ENCODE results near the gene CCDC127. TPM values are rescaled to one million over a fixed set of nuclear protein-coding genes. Genes with fewer than 3 reads are reported as not detected.

CCDC127 gene
- total RNA-seq, 2 experiments from 2014 or later = 1.9 to 2.8 TPM

GRCh38 chr5:150746-151145 lies 67.2 kb downstream of the CCDC127 start:
- Histone ChIP-seq H3K9me3 (ENCODE audit: control insufficient read depth in 1 of 2, insufficient read depth in 1 of 2, low read length in 2 of 2) (peaks cover 16 to 26% of the 10 kb centered on the region in 2 experiments), H3K27me3 (ENCODE audit: control insufficient read depth in 1 of 2, insufficient read depth in 2 of 2, low read length in 2 of 2) (peaks cover 0 to 2% of the 10 kb centered on the region in 2 experiments), H3K4me1 (ENCODE audit: insufficient read depth, low read length) (no peaks in the 10 kb centered on the region), H3K4me3 (ENCODE audit: low read length) (no peak overlapping the region), H3K36me3 (ENCODE audit: insufficient read depth, low read length) (no peaks in the 10 kb centered on the region), H3K27ac (ENCODE audit: low read depth in 1 of 2, low read length in 2 of 2) (no peak overlapping the region)
- POLR2A ChIA-PET = no interaction called here
- Mint-ChIP-seq H3K4me1 (ENCODE audit: low read depth) (no peaks in the 10 kb centered on the region), H3K36me3 (ENCODE audit: low read depth) (no peaks in the 10 kb centered on the region), H3K27ac (no peak overlapping the region), H3K27me3 (no peaks in the 10 kb centered on the region), H3K9me3 (peaks cover 6% of the 10 kb centered on the region), H3K4me3 (no peak overlapping the region)
- DNase-seq (no peak), ATAC-seq (ENCODE audit: poor library complexity) (no peak)
- intact Hi-C loops (cut with DNase I, micrococcal nuclease) = no loop called here
- no peak for TF ChIP-seq CTCF (IDR thresholded peaks at IDR 0.05)
- CTCF ChIA-PET = no interaction called here

DNA sequence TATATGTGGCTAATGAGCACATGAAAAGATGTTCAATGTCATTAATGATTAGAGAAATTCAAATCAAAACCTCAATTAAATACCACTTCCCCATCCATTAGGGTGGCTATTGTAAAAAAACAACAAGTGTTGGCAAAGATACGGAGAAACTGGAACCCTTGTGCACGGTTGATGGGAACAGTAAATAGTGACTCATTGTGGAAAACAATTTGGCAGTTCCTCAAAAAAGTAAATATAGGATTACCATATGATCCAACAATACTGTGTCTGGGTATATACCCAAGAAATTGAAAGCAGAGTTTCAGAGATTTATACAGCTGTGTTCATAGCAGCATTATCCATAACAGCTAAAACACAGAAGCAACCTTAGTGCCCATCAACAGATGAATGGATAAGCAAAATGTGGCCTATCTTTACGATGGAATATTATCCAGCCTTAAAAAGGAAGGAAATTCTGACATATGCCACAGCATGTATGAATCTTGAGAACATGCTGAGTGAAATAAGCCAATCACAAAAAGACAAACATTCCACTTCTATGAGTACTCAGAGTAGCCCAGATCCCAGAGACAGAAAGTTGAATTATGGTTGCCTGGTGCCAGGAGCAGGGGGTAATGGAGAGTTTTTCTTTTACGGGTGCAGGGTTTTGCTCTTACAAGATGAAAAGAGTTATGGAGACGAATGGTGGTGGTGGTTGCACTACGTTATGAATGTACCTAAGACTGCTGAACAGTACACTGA lies 68.0 kb downstream of the CCDC127 start:
- Mint-ChIP-seq H3K9me3 (peaks cover 6% of the 10 kb centered on the region), H3K4me3 (no peak overlapping the region), H3K36me3 (ENCODE audit: low read depth) (no peaks in the 10 kb centered on the region), H3K27ac (no peak overlapping the region), H3K27me3 (no peaks in the 10 kb centered on the region), H3K4me1 (ENCODE audit: low read depth) (no peaks in the 10 kb centered on the region)
- H3K9me3 ChIP-seq (ENCODE audit: control insufficient read depth in 1 of 2, insufficient read depth in 1 of 2, low read length in 2 of 2) = peaks cover 24 to 26% of the 10 kb centered on the region in 2 experiments
- DNase-seq (no peak), ATAC-seq (ENCODE audit: poor library complexity) (no peak)
- no peaks in the 10 kb centered on the region for H3K36me3 ChIP-seq (ENCODE audit: insufficient read depth, low read length)
- CTCF ChIA-PET = no interaction called here
- H3K4me1 ChIP-seq (ENCODE audit: insufficient read depth, low read length) = no peaks in the 10 kb centered on the region
- POLR2A ChIA-PET = no interaction called here
- intact Hi-C loops (cut with DNase I, micrococcal nuclease) = no loop called here
- TF ChIP-seq CTCF (IDR thresholded peaks at IDR 0.05) = no peak
- H3K27me3 ChIP-seq (ENCODE audit: control insufficient read depth in 1 of 2, insufficient read depth in 2 of 2, low read length in 2 of 2) = peaks cover 0 to 2% of the 10 kb centered on the region in 2 experiments
- H3K4me3 ChIP-seq (ENCODE audit: low read length) = no peak overlapping the region
- H3K27ac ChIP-seq (ENCODE audit: low read depth in 1 of 2, low read length in 2 of 2) = no peak overlapping the region

DNA sequence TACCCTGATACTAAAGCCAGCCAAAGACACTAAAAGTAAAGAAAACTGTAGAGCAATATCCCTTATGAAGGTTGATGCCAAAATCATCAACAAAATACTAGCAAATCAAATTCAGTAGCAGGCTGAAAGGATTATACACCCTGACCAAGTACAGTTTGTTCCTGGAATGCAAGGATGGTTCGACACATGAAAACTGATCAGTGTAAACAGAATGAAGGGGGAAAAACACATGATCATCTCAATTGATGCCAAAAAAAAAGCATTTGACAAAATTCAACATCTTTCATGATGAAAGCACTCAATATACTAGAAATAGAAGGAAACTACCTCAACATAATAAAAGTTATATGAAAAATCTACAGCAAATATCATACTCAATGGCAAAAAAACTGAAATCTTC lies 70.2 kb downstream of the CCDC127 start:
- Histone ChIP-seq H3K4me3 (ENCODE audit: low read length) (no peak overlapping the region), H3K36me3 (ENCODE audit: insufficient read depth, low read length) (no peaks in the 10 kb centered on the region), H3K27ac (ENCODE audit: low read depth in 1 of 2, low read length in 2 of 2) (no peak overlapping the region), H3K9me3 (ENCODE audit: control insufficient read depth in 1 of 2, insufficient read depth in 1 of 2, low read length in 2 of 2) (peaks cover 26 to 30% of the 10 kb centered on the region in 2 experiments), H3K27me3 (ENCODE audit: control insufficient read depth in 1 of 2, insufficient read depth in 2 of 2, low read length in 2 of 2) (peaks cover 0 to 2% of the 10 kb centered on the region in 2 experiments), H3K4me1 (ENCODE audit: insufficient read depth, low read length) (no peaks in the 10 kb centered on the region)
- ATAC-seq (ENCODE audit: poor library complexity) (no peak), DNase-seq (no peak)
- intact Hi-C loops (cut with DNase I, micrococcal nuclease) = no loop called here
- Mint-ChIP-seq H3K4me1 (ENCODE audit: low read depth) (no peaks in the 10 kb centered on the region), H3K36me3 (ENCODE audit: low read depth) (no peaks in the 10 kb centered on the region), H3K27me3 (peaks cover 11% of the 10 kb centered on the region), H3K4me3 (no peak overlapping the region), H3K9me3 (peaks cover 6% of the 10 kb centered on the region), H3K27ac (no peak overlapping the region)
- ChIA-PET POLR2A (no interaction called here), CTCF (no interaction called here)
- TF ChIP-seq CTCF (IDR thresholded peaks at IDR 0.05) = no peak

Other genes with a start within 250 kb of the CCDC127 start
- under 1 TPM; 0.17 to 0.36 TPM for gene PLEKHG4B, start 126.0 kb downstream of the CCDC127 start, total RNA-seq
- under 1 TPM in 1 of 2 experiments, not detected in 1; 0.14 TPM for gene LRRC14B, start 26.7 kb downstream of the CCDC127 start, total RNA-seq
- gene SDHA, start 167 bp upstream of the CCDC127 start, total RNA-seq = 100 to 1,000 TPM; 244 to 245 TPM
- gene PDCD6, start 53.5 kb upstream of the CCDC127 start, total RNA-seq = 10 to 100 TPM; 36.9 to 38.1 TPM
- gene AHRR, start 103.6 kb upstream of the CCDC127 start, total RNA-seq = under 1 TPM; 0.45 to 0.63 TPM
- gene EXOC3, start 225.0 kb upstream of the CCDC127 start, total RNA-seq = 10 to 100 TPM; 82.4 to 84.1 TPM